B cell (primary cell): ENCODE data around the gene SNX22. TPM values are rescaled to one million over a fixed set of nuclear protein-coding genes. Genes with fewer than 3 reads are reported as not detected.

Source experiments
- ATAC-seq: fragments of 200-7000 bp; cut with Tn5 transposase; one replicate; pipeline ENCODE4 v1.10.0; 2021; ENCODE audit warnings: low read depth, mild to moderate bottlenecking, moderate number of reproducible peaks, moderate library complexity
- CTCF ChIA-PET: fragments of 350-600 bp; sonication (Branson Sonifier 250); formaldehyde crosslinking; loops from one replicate; lab custom pipeline; 2021; ENCODE audit warnings: antibody characterized with exemption, inconsistent platforms; lab: Charles Lee
- POLR2A ChIA-PET: fragments of 350-600 bp; sonication (Branson Sonifier 250); formaldehyde crosslinking; loops from one replicate; lab custom pipeline; 2021; ENCODE audit warnings: antibody characterized with exemption; lab: Charles Lee
- DNase-seq: peaks from one replicate; pipeline ENCODE4 v3.0.0; 2013
- H2AFZ ChIP-seq: 2 replicates; pipeline ENCODE4 v1.6.1; 2012; ENCODE audit warnings: mild to moderate bottlenecking, low read depth, low read length; ENCODE audit not compliant: insufficient read depth, poor library complexity, severe bottlenecking
- H3K27ac ChIP-seq, 2 donors: 1 replicate in 1 of 2; 2 replicates in 1 of 2; pipeline ENCODE4 v1.5.1; 2012 to 2013; ENCODE audit warnings: low read length in 2 of 2, mild to moderate bottlenecking in 2 of 2, moderate library complexity in 1 of 2
- H3K27me3 ChIP-seq, 4 experiments: fragments of 200-600 bp in 1 of 4; sonication (generic) in 1 of 4; replicated peaks in 1 of 4; 1 replicate in 2 of 4; 2 replicates in 2 of 4; pipeline versions ENCODE4 v1.6.1 to v1.7.0; 2013 to 2016; ENCODE audit warnings: low read length in 3 of 4, mild to moderate bottlenecking in 2 of 4, mixed read lengths in 1 of 4, moderate library complexity in 1 of 4; ENCODE audit not compliant: insufficient read depth in 4 of 4, control insufficient read depth in 3 of 4; ENCODE audit errors: control extremely low read depth in 1 of 4
- H3K36me3 ChIP-seq, 2 experiments: replicated peaks in 1 of 2; 1 replicate in 1 of 2; 2 replicates in 1 of 2; pipeline versions ENCODE4 v1.6.1 to v1.7.1; 2013; ENCODE audit warnings: low read length in 1 of 2; ENCODE audit not compliant: insufficient read depth in 2 of 2, control insufficient read depth in 1 of 2; ENCODE audit errors: control extremely low read depth in 1 of 2, extremely low read depth in 1 of 2
- H3K4me1 ChIP-seq, 2 donors: fragments of 200-600 bp in 1 of 2; sonication (generic) in 1 of 2; 1 replicate in 1 of 2; 2 replicates in 1 of 2; pipeline versions ENCODE4 v1.5.1 to v1.6.1; 2013 to 2017; ENCODE audit warnings: low read length in 2 of 2; ENCODE audit not compliant: control insufficient read depth in 2 of 2, insufficient read depth in 2 of 2
- H3K4me2 ChIP-seq: replicated peaks from 2 replicates; pipeline ENCODE3; 2012; ENCODE audit warnings: mild to moderate bottlenecking, low read depth, low read length; ENCODE audit not compliant: poor library complexity, severe bottlenecking
- H3K4me3 ChIP-seq, 5 experiments: fragments of 200-600 bp in 1 of 5; sonication (generic) in 1 of 5; 1 replicate in 3 of 5; 2 replicates in 2 of 5; pipeline versions ENCODE4 v1.5.1 to v1.7.0; 2011 to 2016; ENCODE audit warnings: low read length in 4 of 5, mild to moderate bottlenecking in 4 of 5, low read depth in 2 of 5, control low read depth in 1 of 5, moderate library complexity in 1 of 5; ENCODE audit not compliant: insufficient read depth in 1 of 5; ENCODE audit errors: control extremely low read depth in 1 of 5, extremely low read depth in 1 of 5
- H3K79me2 ChIP-seq: fragments of 200-600 bp; sonication (generic); one replicate; pipeline ENCODE4 v1.6.0; 2016; ENCODE audit warnings: low read length; ENCODE audit not compliant: control insufficient read depth, insufficient read depth
- H3K9ac ChIP-seq: fragments of 200-600 bp; sonication (generic); 2 replicates; pipeline ENCODE4 v1.6.1; 2017; ENCODE audit warnings: mild to moderate bottlenecking, low read length, moderate library complexity
- H3K9me3 ChIP-seq, 3 donors: one replicate each; pipeline versions ENCODE4 v1.6.1 to v1.7.1; 2013; ENCODE audit warnings: low read length in 2 of 3; ENCODE audit not compliant: control insufficient read depth in 2 of 3, insufficient read depth in 1 of 3; ENCODE audit errors: control extremely low read depth in 1 of 3
- H4K20me1 ChIP-seq: 2 replicates; pipeline ENCODE4 v1.6.0; 2012; ENCODE audit warnings: mild to moderate bottlenecking, low read length; ENCODE audit not compliant: insufficient read depth, control insufficient read depth, poor library complexity, severe bottlenecking
- H3K27ac Mint-ChIP-seq: one replicate; pipeline ENCODE4 v1.8.0; 2021; ENCODE audit warnings: mixed read lengths
- H3K27me3 Mint-ChIP-seq: one replicate; pipeline ENCODE4 v1.8.0; 2021; ENCODE audit warnings: mixed read lengths
- H3K4me1 Mint-ChIP-seq: one replicate; pipeline ENCODE4 v1.8.0; 2021; ENCODE audit warnings: mixed read lengths
- H3K4me3 Mint-ChIP-seq: one replicate; pipeline ENCODE4 v1.8.0; 2021; ENCODE audit warnings: mixed read lengths
- H3K9me3 Mint-ChIP-seq: one replicate; pipeline ENCODE4 v1.8.0; 2022; ENCODE audit warnings: mixed read lengths; ENCODE audit not compliant: insufficient read depth
- CTCF ChIP-seq: fragments of 200-600 bp; IDR thresholded peaks from one replicate; pipeline ENCODE4 v1.8.0; 2022; ENCODE audit warnings: antibody characterized with exemption, mild to moderate bottlenecking
- EZH2 ChIP-seq: IDR thresholded peaks from 2 replicates; pipeline ENCODE4 v1.6.1; 2012; ENCODE audit warnings: borderline replicate concordance, low read depth, mild to moderate bottlenecking, moderate library complexity, low read length; ENCODE audit not compliant: insufficient read depth, poor library complexity, severe bottlenecking
- WGBS: methylation state at CpG from one replicate; pipeline ENCODE4 v1.1.5; 2013; ENCODE audit warnings: missing lambda C conversion rate; ENCODE audit not compliant: insufficient coverage; 5-methylcytosine and 5-hydroxymethylcytosine counted together
- intact Hi-C: fragments of 100-400 bp; cut with micrococcal nuclease; formaldehyde crosslinking; loops from one replicate; pipeline ENCODE4 v1.10.0; 2022
- polyA plus RNA-seq: library from polyadenylated mRNA; depleted of rRNA; stranded (reverse); fragments of >200 nt; gene quantifications from 2 replicates; pipeline ENCODE4 v1.2.3, GENCODE V29; 2012
- total RNA-seq, 2 donors: library from RNA; stranded (reverse); fragments of 120-200 nt in 1 of 2; gene quantifications; 1 replicate in 1 of 2; 2 replicates in 1 of 2; pipeline versions ENCODE4 v1.2.3 to v1.2.4, GENCODE V29; 2013 to 2022

SNX22 gene
- total and polyA plus RNA-seq, 2 donors (not counting 1 experiment from before 2014, with no cell fraction given), result 44.9 to 305 TPM

- Mint-ChIP-seq H3K27me3 (no peaks in the 10 kb centered on the region), H3K4me1 (peaks cover 43% of the 10 kb centered on the region), H3K4me3 (no peak overlapping the region), H3K9me3 (no peaks in the 10 kb centered on the region), H3K27ac (no peak overlapping the region)
- ChIA-PET POLR2A (interaction anchor here (0.5 kb wide), 1 partner anchor 413 kb away, joined by 3 read pairs; no protein-coding TSS in a partner anchor), CTCF (interaction anchor here (1.9 to 2.0 kb wide), 2 partner anchors 10 kb away, joined by 6 to 7 read pairs; no protein-coding TSS in a partner anchor)
- H3K4me1 ChIP-seq, result peaks cover 27 to 42% of the 10 kb centered on the region in 2 donors
- H3K36me3 ChIP-seq, result peaks cover 1 to 29% of the 10 kb centered on the region in 2 experiments
- H3K4me3 ChIP-seq, result no peak overlapping the region
- DNase-seq, result no peak
- intact Hi-C loops, result no loop called here
- H3K9ac ChIP-seq, result no peak overlapping the region
- no peaks in the 10 kb centered on the region for H3K9me3 ChIP-seq
- H3K4me2 ChIP-seq, result no peak overlapping the region
- WGBS, result over 99% methylated on average over 24 of the region's 26 CpGs
- H4K20me1 ChIP-seq, result peaks cover 18% of the 10 kb centered on the region
- ATAC-seq, result no peak
- H3K27me3 ChIP-seq, result no peaks in the 10 kb centered on the region
- no peak overlapping the region for H3K27ac ChIP-seq
- H2AFZ ChIP-seq, result no peak overlapping the region
- no peak for TF ChIP-seq CTCF
- TF ChIP-seq EZH2, result no peak
- H3K79me2 ChIP-seq, result peaks cover 10% of the 10 kb centered on the region
Measured at GRCh38 chr15:64146885-64147681, 4.4 kb upstream of the SNX22 start.

- ChIA-PET POLR2A (no interaction called here), CTCF (interaction anchor here (1.5 to 2.0 kb wide), 2 partner anchors 9 to 11 kb away, joined by 5 to 6 read pairs; no protein-coding TSS in a partner anchor)
- peaks cover 27 to 46% of the 10 kb centered on the region in 2 donors for H3K4me1 ChIP-seq
- H3K4me2 ChIP-seq, result no peak overlapping the region
- peaks cover 29% of the 10 kb centered on the region for H4K20me1 ChIP-seq
- H2AFZ ChIP-seq, result no peak overlapping the region
- WGBS, result 100% methylated on average over 3 of the region's 7 CpGs
- Mint-ChIP-seq H3K4me3 (no peak overlapping the region), H3K4me1 (peaks cover 51% of the 10 kb centered on the region), H3K27ac (peak overlapping the region; percentile 16), H3K9me3 (no peaks in the 10 kb centered on the region), H3K27me3 (no peaks in the 10 kb centered on the region)
- H3K4me3 ChIP-seq, result no peak overlapping the region
- no peak for TF ChIP-seq EZH2
- no peak for TF ChIP-seq CTCF
- DNase-seq (no peak), ATAC-seq (no peak)
- H3K9ac ChIP-seq, result no peak overlapping the region
- no peaks in the 10 kb centered on the region for H3K27me3 ChIP-seq
- H3K27ac ChIP-seq, result no peak overlapping the region
- H3K9me3 ChIP-seq, result no peaks in the 10 kb centered on the region
- H3K79me2 ChIP-seq, result peaks cover 19% of the 10 kb centered on the region
- intact Hi-C loops, result no loop called here
- peaks cover 1 to 22% of the 10 kb centered on the region in 2 experiments for H3K36me3 ChIP-seq
Measured at GRCh38 chr15:64148168-64148567, 3.4 kb upstream of the SNX22 start.
